Omental fat pad (tissue), 4 donors: Measurements from ENCODE around the gene HSF2BP. TPM values are rescaled to one million over a fixed set of nuclear protein-coding genes. Genes with fewer than 3 reads are reported as not detected.
"Not testable (repeated sequence)": the region's sequence is repeated elsewhere in the genome, so short reads cannot be mapped to it uniquely, and the experiment has no call there.

ENCODE experiments used
- ATAC-seq: fragments of 150-250 bp; one replicate; pipeline ENCODE4 v1.9.1; 2016; ENCODE audit warnings: mild to moderate bottlenecking, moderate library complexity; ENCODE audit not compliant: low FRiP score
- DNase-seq: peaks from one replicate; pipeline ENCODE4 v3.0.0-alpha.2; 2019; ENCODE audit warnings: low spot score
- CTCF ChIP-seq, 3 donors: fragments of 450-650 bp; IDR thresholded peaks; one replicate each; pipeline ENCODE4 v1.5.1; 2016 to 2017; ENCODE audit warnings: antibody characterized with exemption in 3 of 3, mild to moderate bottlenecking in 3 of 3, moderate library complexity in 2 of 3
- total RNA-seq, 4 donors: library from RNA; depleted of rRNA; stranded (reverse); fragments of >200 nt; gene quantifications; one replicate each; pipeline ENCODE4 v1.1.0, GENCODE V29; 2016

HSF2BP gene
- total RNA-seq, 4 donors from 2014 or later: 0.94 to 1.6 (median 1.1) TPM; not detected in 1

GRCh38 chr21:43572446-43572845 is 86.8 kb downstream of the HSF2BP start:
- no peak for DNase-seq

GRCh38 chr21:43571976-43572375 is 87.3 kb downstream of the HSF2BP start:
- TF ChIP-seq CTCF (IDR thresholded peaks at IDR 0.05): no peak
- ATAC-seq: no peak
- no peak for DNase-seq

More at GRCh38 chr21:43572446-43572845, 86.8 kb downstream of the HSF2BP start:
- ATAC-seq: no peak
- TF ChIP-seq CTCF (IDR thresholded peaks at IDR 0.05): no peak

GRCh38 chr21:43570195-43570594 is 89.1 kb downstream of the HSF2BP start:
- not testable (repeated sequence) for DNase-seq
- peak; percentile 73 for ATAC-seq

- not testable (repeated sequence) for DNase-seq
Measured at GRCh38 chr21:43562451-43562850, 96.8 kb downstream of the HSF2BP start.

GRCh38 chr21:43540561-43540960 is 118.7 kb downstream of the HSF2BP start:
- ATAC-seq, DNase-seq: not testable (repeated sequence)

More at GRCh38 chr21:43562451-43562850, 96.8 kb downstream of the HSF2BP start:
- ATAC-seq: not testable (repeated sequence)

GRCh38 chr21:43522495-43523131 is 136.7 kb downstream of the HSF2BP start:
- DNase-seq, ATAC-seq: not testable (repeated sequence)

- not testable (repeated sequence) for DNase-seq
- ATAC-seq: peak; percentile 31
Measured at GRCh38 chr21:43517701-43518100, 141.6 kb downstream of the HSF2BP start.

- peak; percentile 62 for ATAC-seq
- not testable (repeated sequence) for DNase-seq
Measured at GRCh38 chr21:43516860-43517627, 142.2 kb downstream of the HSF2BP start.

GRCh38 chr21:43516295-43516847 is 142.9 kb downstream of the HSF2BP start:
- not testable (repeated sequence) for DNase-seq, ATAC-seq

- not testable (repeated sequence) for DNase-seq, ATAC-seq
Measured at GRCh38 chr21:43514834-43515233, 144.5 kb downstream of the HSF2BP start.

- ATAC-seq, DNase-seq: not testable (repeated sequence)
Measured at GRCh38 chr21:43513023-43513422, 146.3 kb downstream of the HSF2BP start.

GRCh38 chr21:43511209-43511608 is 148.1 kb downstream of the HSF2BP start:
- DNase-seq: not testable (repeated sequence)
- ATAC-seq: peak; percentile 74

- DNase-seq: not testable (repeated sequence)
- ATAC-seq: peak; percentile 86
Measured at GRCh38 chr21:43510669-43511068, 148.6 kb downstream of the HSF2BP start.

GRCh38 chr21:43503892-43504291 is 155.4 kb downstream of the HSF2BP start:
- ATAC-seq, DNase-seq: not testable (repeated sequence)

- peak; percentile 51 for ATAC-seq
- DNase-seq: not testable (repeated sequence)
Measured at GRCh38 chr21:43503075-43503750, 156.1 kb downstream of the HSF2BP start.

GRCh38 chr21:43502407-43503071 is 156.7 kb downstream of the HSF2BP start:
- ATAC-seq: not testable (repeated sequence)

More at GRCh38 chr21:43502407-43503071, 156.7 kb downstream of the HSF2BP start:
- not testable (repeated sequence) for DNase-seq
